Common myeloid progenitor, CD34-positive (primary cell): ENCODE results near the gene CST11.
"Not testable (repeated sequence)": the region's sequence is repeated elsewhere in the genome, so short reads cannot be mapped to it uniquely, and the experiment has no call there.

Experiments used
- CTCF ChIA-PET: fragments of 350-600 bp; sonication (Branson Sonifier 250); formaldehyde crosslinking; loops from one replicate; lab custom pipeline; 2021; ENCODE audit warnings: antibody characterized with exemption; lab: Charles Lee
- POLR2A ChIA-PET: fragments of 350-600 bp; sonication (Branson Sonifier 250); formaldehyde crosslinking; loops from one replicate; lab custom pipeline; 2021; ENCODE audit warnings: antibody characterized with exemption; lab: Charles Lee
- DNase-seq, 3 donors: peaks; one replicate each; pipeline versions ENCODE4 v3.0.0 to v3.0.0-alpha.2; 2013
- H3K27ac ChIP-seq, 2 experiments: 1 replicate in 1 of 2; 2 replicates in 1 of 2; pipeline ENCODE4 v1.7.0; 2013; ENCODE audit warnings: inconsistent platforms in 2 of 2, low read length in 2 of 2, mild to moderate bottlenecking in 2 of 2, low read depth in 1 of 2, moderate library complexity in 1 of 2; ENCODE audit not compliant: severe bottlenecking in 2 of 2, insufficient read depth in 1 of 2, poor library complexity in 1 of 2
- H3K27me3 ChIP-seq, 5 experiments: replicated peaks in 2 of 5; 1 replicate in 3 of 5; 2 replicates in 2 of 5; pipeline versions ENCODE4 v1.6.1 to v1.7.0; 2013; ENCODE audit warnings: low read length in 4 of 5, mild to moderate bottlenecking in 2 of 5, moderate library complexity in 2 of 5, inconsistent platforms in 1 of 5; ENCODE audit not compliant: insufficient read depth in 5 of 5, control insufficient read depth in 4 of 5
- H3K36me3 ChIP-seq, 4 experiments: 1 replicate in 2 of 4; 2 replicates in 2 of 4; pipeline versions ENCODE4 v1.6.1 to v1.7.0; 2013; ENCODE audit warnings: low read length in 3 of 4, control low read depth in 1 of 4, mild to moderate bottlenecking in 1 of 4; ENCODE audit not compliant: control insufficient read depth in 4 of 4, insufficient read depth in 4 of 4
- H3K4me1 ChIP-seq, 4 experiments: 1 replicate in 3 of 4; 2 replicates in 1 of 4; pipeline versions ENCODE4 v1.6.1 to v1.7.1; 2013; ENCODE audit warnings: low read length in 3 of 4, mild to moderate bottlenecking in 3 of 4, control low read depth in 1 of 4, inconsistent platforms in 1 of 4, moderate library complexity in 1 of 4; ENCODE audit not compliant: control insufficient read depth in 4 of 4, insufficient read depth in 4 of 4; ENCODE audit errors: control extremely low read depth in 1 of 4
- H3K4me3 ChIP-seq, 7 experiments: 1 replicate in 4 of 7; 2 replicates in 3 of 7; pipeline versions ENCODE4 v1.5.1 to v1.7.0; 2013; ENCODE audit warnings: mild to moderate bottlenecking in 7 of 7, low read length in 6 of 7, moderate library complexity in 6 of 7, inconsistent platforms in 2 of 7, low read depth in 2 of 7, control low read depth in 1 of 7; ENCODE audit not compliant: insufficient read depth in 4 of 7, control insufficient read depth in 1 of 7; ENCODE audit errors: extremely low read depth in 1 of 7
- H3K9me3 ChIP-seq, 5 experiments: 1 replicate in 4 of 5; 2 replicates in 1 of 5; pipeline versions ENCODE4 v1.6.1 to v1.7.1; 2013; ENCODE audit warnings: low read length in 4 of 5, mild to moderate bottlenecking in 2 of 5, inconsistent platforms in 1 of 5, low read depth in 1 of 5, moderate library complexity in 1 of 5; ENCODE audit not compliant: control insufficient read depth in 4 of 5, insufficient read depth in 2 of 5; ENCODE audit errors: control extremely low read depth in 1 of 5
- WGBS: methylation state at CpG from one replicate; pipeline ENCODE4 v1.1.5; 2013; ENCODE audit not compliant: insufficient coverage; 5-methylcytosine and 5-hydroxymethylcytosine counted together

Gene CST11

GRCh38 chr20:23473293-23473692 is 20.6 kb upstream of the CST11 start:
- H3K36me3 ChIP-seq, H3K27ac ChIP-seq, H3K4me3 ChIP-seq, H3K9me3 ChIP-seq, H3K4me1 ChIP-seq, H3K27me3 ChIP-seq, CTCF ChIA-PET, DNase-seq, POLR2A ChIA-PET: not testable (repeated sequence)
- no CpG with 5 or more reads among the region's 2 CpGs for WGBS

- CTCF ChIA-PET, DNase-seq: not testable (repeated sequence)
- 100% methylated on average over 4 of the region's 5 CpGs for WGBS
Measured at GRCh38 chr20:23472306-23472705, 19.6 kb upstream of the CST11 start.

GRCh38 chr20:23466961-23467360 is 14.3 kb upstream of the CST11 start:
- CTCF ChIA-PET: interaction anchor here (1.6 kb wide), 1 partner anchor 20 kb away, joined by 4 read pairs; no protein-coding TSS in a partner anchor
- WGBS: 100% methylated on average over 1 of the region's 3 CpGs
- H3K4me3 ChIP-seq, POLR2A ChIA-PET, H3K27ac ChIP-seq, H3K36me3 ChIP-seq, DNase-seq, H3K4me1 ChIP-seq, H3K27me3 ChIP-seq: not testable (repeated sequence)
- peaks cover 1 to 26% (median 15%) of the 10 kb centered on the region in 5 experiments for H3K9me3 ChIP-seq

More at GRCh38 chr20:23472306-23472705, 19.6 kb upstream of the CST11 start:
- H3K27me3 ChIP-seq, H3K36me3 ChIP-seq, H3K4me1 ChIP-seq, POLR2A ChIA-PET, H3K9me3 ChIP-seq, H3K4me3 ChIP-seq, H3K27ac ChIP-seq: not testable (repeated sequence)

GRCh38 chr20:23461180-23461579 is 8.5 kb upstream of the CST11 start:
- WGBS: 100% methylated on average over 1 of the region's 1 CpG
- Histone ChIP-seq H3K36me3 (no peaks in the 10 kb centered on the region), H3K4me3 (no peak overlapping the region), H3K4me1 (peaks cover 8 to 32% (median 19%) of the 10 kb centered on the region in 4 experiments), H3K9me3 (peaks cover 0 to 13% (median 9%) of the 10 kb centered on the region in 5 experiments), H3K27ac (no peak overlapping the region), H3K27me3 (no peaks in the 10 kb centered on the region)
- ChIA-PET CTCF (interaction anchor here (1.8 kb wide), 1 partner anchor 21 kb away, joined by 4 read pairs; the partner anchor contains the start of gene CSTL1), POLR2A (no interaction called here)
- DNase-seq: peak in 2 of 3 donors; percentile 43 to 44

GRCh38 chr20:23459461-23460150 is 6.9 kb upstream of the CST11 start:
- CTCF ChIA-PET: interaction anchor here (0.6 to 1.2 kb wide), 2 partner anchors 147 to 982 kb away, joined by 3 to 5 read pairs; no protein-coding TSS in a partner anchor
- Histone ChIP-seq H3K27me3 (no peaks in the 10 kb centered on the region), H3K9me3 (peaks cover 0 to 4% (median 2%) of the 10 kb centered on the region in 5 experiments), H3K36me3 (no peaks in the 10 kb centered on the region), H3K27ac (no peak overlapping the region), H3K4me3 (no peak overlapping the region), H3K4me1 (peaks cover 10 to 38% (median 22%) of the 10 kb centered on the region in 4 experiments)
- WGBS: 56% methylated on average over 3 of the region's 3 CpGs
- peak; percentile 12 to 82 (median 72) for DNase-seq
- POLR2A ChIA-PET: no interaction called here

- Histone ChIP-seq H3K27ac (no peak overlapping the region), H3K36me3 (no peaks in the 10 kb centered on the region), H3K4me1 (peaks cover 10 to 38% (median 22%) of the 10 kb centered on the region in 4 experiments), H3K9me3 (no peaks in the 10 kb centered on the region), H3K4me3 (peak overlapping the region in 1 of 7 experiments; percentile 33), H3K27me3 (no peaks in the 10 kb centered on the region)
- POLR2A ChIA-PET: no interaction called here
- WGBS: 87% methylated on average over 5 of the region's 7 CpGs
- DNase-seq: no peak
- CTCF ChIA-PET: interaction anchor here (1.8 kb wide), 1 partner anchor 10 kb away, joined by 5 read pairs; no protein-coding TSS in a partner anchor
Measured at GRCh38 chr20:23456873-23457272, 4.2 kb upstream of the CST11 start.

GRCh38 chr20:23456409-23456808 is 3.7 kb upstream of the CST11 start:
- POLR2A ChIA-PET: no interaction called here
- WGBS: 36% methylated on average over 3 of the region's 3 CpGs
- DNase-seq: peak; percentile 9 to 70 (median 62)
- Histone ChIP-seq H3K4me1 (peaks cover 10 to 38% (median 22%) of the 10 kb centered on the region in 4 experiments), H3K4me3 (peak overlapping the region in 2 of 7 experiments; percentile 26 to 33), H3K27me3 (no peaks in the 10 kb centered on the region), H3K27ac (no peak overlapping the region), H3K36me3 (no peaks in the 10 kb centered on the region), H3K9me3 (no peaks in the 10 kb centered on the region)
- CTCF ChIA-PET: interaction anchor here (1.8 kb wide), 1 partner anchor 10 kb away, joined by 5 read pairs; no protein-coding TSS in a partner anchor
